Endothelial cell of umbilical vein (primary cell): ENCODE data around the gene ZNF775. TPM values are rescaled to one million over a fixed set of nuclear protein-coding genes. Genes with fewer than 3 reads are reported as not detected.
A peak's percentile ranks its signal among the peaks of the same experiment; 100 is the strongest.

Experiments used
- BruUV-seq: library from RNA; stranded (reverse); fragments of 400-500 nt; replicated peaks from 2 replicates; lab custom pipeline; 2021; lab: Mats Ljungman, UMichigan
- CTCF ChIA-PET: fragments of 300-600, 350-600 bp; sonication (Branson Sonifier 250); formaldehyde crosslinking; loops from one replicate; lab custom pipeline; 2021; ENCODE audit warnings: antibody characterized with exemption, inconsistent platforms; lab: Charles Lee
- POLR2A ChIA-PET: fragments of 300-600, 350-600 bp; sonication (Branson Sonifier 250); formaldehyde crosslinking; loops from one replicate; lab custom pipeline; 2021; ENCODE audit warnings: antibody characterized with exemption, inconsistent platforms; lab: Charles Lee
- DNase-seq: peaks from one replicate; pipeline ENCODE4 v3.0.0-alpha.2; 2011; ENCODE audit warnings: low read depth, low spot score
- FAIRE-seq: peaks from 2 replicates; lab custom pipeline; 2011; peaks lifted over from hg19 to GRCh38; lab: Jason Lieb, UNC
- H2AFZ ChIP-seq: 2 replicates; pipeline ENCODE4 v1.6.0; 2012; ENCODE audit warnings: low read depth, low read length, control low read depth, inconsistent platforms
- H3K27ac ChIP-seq: 2 replicates; pipeline ENCODE4 v1.5.1; 2011; ENCODE audit warnings: low read depth, mild to moderate bottlenecking, control low read depth, low read length, moderate library complexity; ENCODE audit not compliant: insufficient read depth
- H3K27me3 ChIP-seq, 2 experiments: 2 replicates each; pipeline versions ENCODE4 v1.6.0 to v1.6.1; 2011; ENCODE audit warnings: low read length in 2 of 2, mixed read lengths in 1 of 2; ENCODE audit not compliant: control insufficient read depth in 2 of 2, insufficient read depth in 2 of 2
- H3K36me3 ChIP-seq, 2 experiments: 2 replicates in 1 of 2; 3 replicates in 1 of 2; pipeline ENCODE4 v1.5.1; 2011; ENCODE audit warnings: low read length in 2 of 2, mild to moderate bottlenecking in 1 of 2, moderate library complexity in 1 of 2; ENCODE audit not compliant: control insufficient read depth in 2 of 2, insufficient read depth in 2 of 2; ENCODE audit errors: extremely low read depth in 1 of 2
- H3K4me1 ChIP-seq: 3 replicates; pipeline ENCODE4 v1.5.1; 2011; ENCODE audit warnings: mild to moderate bottlenecking, low read length; ENCODE audit not compliant: control insufficient read depth, insufficient read depth; ENCODE audit errors: extremely low read depth
- H3K4me2 ChIP-seq: 2 replicates; pipeline ENCODE4 v1.6.1; 2011; ENCODE audit warnings: low read length, control low read depth, mixed read lengths; ENCODE audit not compliant: insufficient read depth
- H3K4me3 ChIP-seq, 3 experiments: fragments of 200-600 bp in 1 of 3; sonication (generic), shearing (Covaris generic) in 1 of 3; replicated peaks in 1 of 3; 2 replicates each; pipeline ENCODE4 v1.5.1; 2011 to 2016; ENCODE audit warnings: control low read depth in 3 of 3, low read length in 3 of 3, mild to moderate bottlenecking in 2 of 3, inconsistent platforms in 1 of 3, low read depth in 1 of 3, moderate library complexity in 1 of 3; ENCODE audit not compliant: insufficient read depth in 1 of 3
- H3K79me2 ChIP-seq: 2 replicates; pipeline ENCODE4 v1.6.0; 2012; ENCODE audit warnings: low read length, inconsistent platforms; ENCODE audit not compliant: control insufficient read depth, insufficient read depth
- H3K9ac ChIP-seq: replicated peaks from 2 replicates; pipeline ENCODE3; 2011; ENCODE audit warnings: low read length, control low read depth; ENCODE audit not compliant: insufficient read depth; ENCODE audit errors: extremely low read depth
- H3K9me1 ChIP-seq: replicated peaks from 3 replicates; pipeline ENCODE4 v1.6.0; 2011; ENCODE audit warnings: mild to moderate bottlenecking, low read length; ENCODE audit not compliant: control insufficient read depth, insufficient read depth; ENCODE audit errors: extremely low read depth
- H3K9me3 ChIP-seq: replicated peaks from 2 replicates; pipeline ENCODE4 v1.5.1; 2012; ENCODE audit warnings: low read length, inconsistent platforms; ENCODE audit not compliant: control insufficient read depth, insufficient read depth
- H4K20me1 ChIP-seq: replicated peaks from 2 replicates; pipeline ENCODE3; 2011; ENCODE audit warnings: mild to moderate bottlenecking, low read length; ENCODE audit not compliant: control insufficient read depth, insufficient read depth; ENCODE audit errors: extremely low read depth
- CTCF ChIP-seq, 2 donors: IDR thresholded peaks; 1 replicate in 1 of 2; 2 replicates in 1 of 2; pipeline ENCODE4 v1.5.1; 2011; ENCODE audit warnings: low read length in 2 of 2, mild to moderate bottlenecking in 2 of 2, moderate library complexity in 2 of 2, control low read depth in 1 of 2, inconsistent platforms in 1 of 2, low read depth in 1 of 2; ENCODE audit not compliant: insufficient read depth in 1 of 2; ENCODE audit errors: extremely low read depth in 1 of 2
- EZH2 ChIP-seq: IDR thresholded peaks from 2 replicates; pipeline ENCODE4 v1.6.1; 2012; ENCODE audit warnings: borderline replicate concordance, low read depth, mild to moderate bottlenecking, moderate library complexity, low read length, inconsistent platforms; ENCODE audit not compliant: severe bottlenecking
- FOS ChIP-seq: IDR thresholded peaks from 2 replicates; pipeline ENCODE4 v1.6.1; 2011; ENCODE audit warnings: mild to moderate bottlenecking, low read length, moderate library complexity, borderline replicate concordance; ENCODE audit not compliant: insufficient read depth
- GATA2 ChIP-seq: IDR thresholded peaks from 2 replicates; pipeline ENCODE4 v1.7.0; 2011; ENCODE audit warnings: low read depth, mild to moderate bottlenecking, moderate library complexity, mixed read lengths, low read length; ENCODE audit not compliant: insufficient read length, insufficient read depth
- JUN ChIP-seq: IDR thresholded peaks from 2 replicates; pipeline ENCODE4 v1.6.1; 2011; ENCODE audit warnings: borderline replicate concordance, low read depth; ENCODE audit not compliant: insufficient read length, insufficient read depth
- MAX ChIP-seq: IDR thresholded peaks from 2 replicates; pipeline ENCODE4 v1.6.1; 2011; ENCODE audit not compliant: insufficient read depth, insufficient read length
- MYC ChIP-seq: IDR thresholded peaks from one replicate; pipeline ENCODE4 v1.6.1; 2011; ENCODE audit warnings: mild to moderate bottlenecking, low read depth, low read length
- POLR2A ChIP-seq: IDR thresholded peaks from 2 replicates; pipeline ENCODE4 v1.6.1; 2012; ENCODE audit warnings: low read depth, mild to moderate bottlenecking, control low read depth, low read length
- POLR2AphosphoS5 ChIP-seq: IDR thresholded peaks from 2 replicates; pipeline ENCODE4 v1.6.1; 2012; ENCODE audit warnings: low read depth, mild to moderate bottlenecking, control low read depth, low read length, moderate library complexity; ENCODE audit not compliant: insufficient read depth
- dilution Hi-C: fragments of 300-500 bp; cut with MboI; formaldehyde crosslinking; loops from one replicate; pipeline ENCODE4 v1.15.0; 2019; ENCODE audit warnings: low sequenced_read_pairs; ENCODE audit not compliant: extremely low pct_ligation_motif_present
- intact Hi-C: fragments of 100-400 bp; cut with micrococcal nuclease; formaldehyde crosslinking; loops from one replicate; pipeline ENCODE4 v1.10.0; 2022
- polyA plus RNA-seq, 4 experiments: library from polyadenylated mRNA; depleted of rRNA in 3 of 4; stranded (reverse) in 3 of 4; unstranded in 1 of 4; fragments of >200 nt; gene quantifications; 2 replicates each; pipeline versions ENCODE4 v1.2.1 to v1.2.3, GENCODE V29; 2011 to 2012; ENCODE audit warnings: missing spikeins in 1 of 4
- total RNA-seq: library from RNA; stranded (reverse); gene quantifications from 2 replicates; pipeline ENCODE4 v1.2.3, GENCODE V29; 2021

ZNF775 gene
- total and polyA plus RNA-seq, 2 donors (not counting 3 experiments of a cell fraction or from before 2014, with no cell fraction given), result 5.8 to 8.3 TPM

- ChIA-PET CTCF (interaction anchor here (0.7 to 2.5 kb wide), 11 partner anchors 9 to 619 kb away, joined by 3 to 16 read pairs (median 3); partner anchors contain the start of gene ZNF775), POLR2A (interaction anchor here (2.4 kb wide), 1 partner anchor 9 kb away, joined by 13 read pairs; the partner anchor contains the start of gene ZNF775)
- dilution Hi-C loops (no loop called here), intact Hi-C loops (loop anchor here (1.0 to 10.0 kb wide), 4 partner anchors 9 to 622 kb away; partner anchors contain the start of genes GIMAP4, GIMAP6, NOS3 and ZNF775)
- Histone ChIP-seq H3K9ac (peak overlapping the region; percentile 84), H3K4me3 (peak overlapping the region; percentile 49 to 79 (median 62)), H3K4me1 (peaks cover 17% of the 10 kb centered on the region), H2AFZ (no peak overlapping the region), H4K20me1 (no peaks in the 10 kb centered on the region), H3K9me3 (no peaks in the 10 kb centered on the region), H3K36me3 (peaks cover 15 to 37% of the 10 kb centered on the region in 2 experiments), H3K4me2 (peak overlapping the region; percentile 38), H3K27ac (peak overlapping the region; percentile 57), H3K79me2 (peaks cover 54% of the 10 kb centered on the region), H3K9me1 (no peaks in the 10 kb centered on the region), H3K27me3 (no peaks in the 10 kb centered on the region)
- TSS peak; percentile 14 for BruUV-seq
- FAIRE-seq (no peak), DNase-seq (peak; percentile 25)
- no peak for TF ChIP-seq FOS
- no peak for TF ChIP-seq POLR2AphosphoS5
Observed at GRCh38 chr7:150369748-150370501, 9.2 kb upstream of the ZNF775 start.

GRCh38 chr7:150370612-150371071, 8.5 kb upstream of the ZNF775 start:
- H3K9me3 ChIP-seq, result no peaks in the 10 kb centered on the region
- no peak overlapping the region for H3K9ac ChIP-seq
- DNase-seq (no peak), FAIRE-seq (no peak)
- H3K27me3 ChIP-seq, result no peaks in the 10 kb centered on the region
- peaks cover 54% of the 10 kb centered on the region for H3K79me2 ChIP-seq
- TF ChIP-seq EZH2, result no peak
- TF ChIP-seq MAX, result no peak
- no peak for TF ChIP-seq FOS
- TF ChIP-seq JUN, result no peak
- no peak for TF ChIP-seq POLR2A
- TF ChIP-seq GATA2, result no peak
- TF ChIP-seq MYC, result no peak
- TF ChIP-seq CTCF (IDR thresholded peaks at IDR 0.05; ENCODE audit: extremely low read depth in 1 of 2, insufficient read depth in 1 of 2, low read depth in 1 of 2, low read length in 2 of 2), result no peak
- no peak for TF ChIP-seq POLR2AphosphoS5
- no TSS peak for BruUV-seq
- no peaks in the 10 kb centered on the region for H4K20me1 ChIP-seq
- H3K4me2 ChIP-seq, result peak overlapping the region; percentile 38
- peaks cover 15 to 37% of the 10 kb centered on the region in 2 experiments for H3K36me3 ChIP-seq
- peak overlapping the region; percentile 57 for H3K27ac ChIP-seq
- CTCF ChIA-PET, result interaction anchor here (1.1 to 2.5 kb wide), 3 partner anchors 35 to 383 kb away, joined by 3 to 11 read pairs (median 3); a partner anchor contains a TSS
- H3K9me1 ChIP-seq, result no peaks in the 10 kb centered on the region
- dilution Hi-C loops (no loop called here), intact Hi-C loops (loop anchor here (10.0 kb wide), 1 partner anchor 194 kb away; the partner anchor contains the start of gene GIMAP4)
- POLR2A ChIA-PET, result interaction anchor here (2.4 kb wide), 1 partner anchor 8 kb away, joined by 13 read pairs; the partner anchor contains the start of gene ZNF775
- peak overlapping the region in 1 of 3 experiments; percentile 79 for H3K4me3 ChIP-seq
- no peak overlapping the region for H2AFZ ChIP-seq
- H3K4me1 ChIP-seq, result peaks cover 17% of the 10 kb centered on the region
